Subcutaneous abdominal adipose tissue (tissue), 5 donors: ENCODE results near the gene ATP8B4.

Experiments
- H3K27ac ChIP-seq: one replicate; pipeline ENCODE4 v1.7.0; 2013; ENCODE audit warnings: low read depth, mild to moderate bottlenecking, inconsistent platforms, low read length, moderate library complexity
- H3K27me3 ChIP-seq, 5 donors: one replicate each; pipeline ENCODE4 v1.7.0; 2013; ENCODE audit warnings: low read length in 5 of 5, inconsistent platforms in 1 of 5; ENCODE audit not compliant: control insufficient read depth in 5 of 5, insufficient read depth in 4 of 5
- H3K36me3 ChIP-seq, 5 donors: one replicate each; pipeline ENCODE4 v1.7.0; 2013; ENCODE audit warnings: low read length in 5 of 5; ENCODE audit not compliant: control insufficient read depth in 5 of 5, insufficient read depth in 5 of 5
- H3K4me1 ChIP-seq, 5 donors: one replicate each; pipeline ENCODE4 v1.7.0; 2013; ENCODE audit warnings: low read length in 5 of 5, mild to moderate bottlenecking in 3 of 5, moderate library complexity in 1 of 5; ENCODE audit not compliant: control insufficient read depth in 5 of 5, insufficient read depth in 5 of 5
- H3K4me3 ChIP-seq, 5 donors: one replicate each; pipeline ENCODE4 v1.7.0; 2013; ENCODE audit warnings: low read length in 5 of 5, low read depth in 1 of 5
- H3K9ac ChIP-seq, 5 donors: one replicate each; pipeline ENCODE4 v1.7.0; 2013; ENCODE audit warnings: low read length in 5 of 5, mild to moderate bottlenecking in 4 of 5, moderate library complexity in 3 of 5
- H3K9me3 ChIP-seq, 5 donors: one replicate each; pipeline ENCODE4 v1.7.0; 2013; ENCODE audit warnings: low read length in 5 of 5; ENCODE audit not compliant: control insufficient read depth in 5 of 5
- donor health status: healthy.
- donor health status: healthy.
- donor health status: healthy.
- donor health status: healthy.
- donor health status: healthy.

Gene ATP8B4

GRCh38 chr15:49934487-49934886 is 184.5 kb downstream of the ATP8B4 start:
- H3K36me3 ChIP-seq, result peaks cover 0 to 4% (median 0%) of the 10 kb centered on the region in 5 donors

GRCh38 chr15:49927189-49927861 is 191.7 kb downstream of the ATP8B4 start:
- Histone ChIP-seq H3K9me3 (no peaks in the 10 kb centered on the region), H3K36me3 (no peaks in the 10 kb centered on the region), H3K9ac (no peak overlapping the region), H3K27me3 (no peaks in the 10 kb centered on the region), H3K27ac (no peak overlapping the region), H3K4me1 (peaks cover 0 to 5% (median 0%) of the 10 kb centered on the region in 5 donors), H3K4me3 (no peak overlapping the region)

More at GRCh38 chr15:49934487-49934886, 184.5 kb downstream of the ATP8B4 start:
- H3K4me1 ChIP-seq, result no peaks in the 10 kb centered on the region
- H3K27ac ChIP-seq, result no peak overlapping the region
- no peaks in the 10 kb centered on the region for H3K27me3 ChIP-seq
- H3K9ac ChIP-seq, result no peak overlapping the region
- H3K9me3 ChIP-seq, result no peaks in the 10 kb centered on the region
- no peak overlapping the region for H3K4me3 ChIP-seq

GRCh38 chr15:49926740-49927139 is 192.3 kb downstream of the ATP8B4 start:
- peaks cover 0 to 5% (median 0%) of the 10 kb centered on the region in 5 donors for H3K4me1 ChIP-seq
- H3K27ac ChIP-seq, result no peak overlapping the region

GRCh38 chr15:49923671-49924070 is 195.4 kb downstream of the ATP8B4 start:
- no peak overlapping the region for H3K4me3 ChIP-seq
- no peaks in the 10 kb centered on the region for H3K27me3 ChIP-seq
- H3K9me3 ChIP-seq, result no peaks in the 10 kb centered on the region
- H3K36me3 ChIP-seq, result no peaks in the 10 kb centered on the region
- peaks cover 0 to 10% (median 5%) of the 10 kb centered on the region in 5 donors for H3K4me1 ChIP-seq
- no peak overlapping the region for H3K27ac ChIP-seq
- no peak overlapping the region for H3K9ac ChIP-seq

More at GRCh38 chr15:49926740-49927139, 192.3 kb downstream of the ATP8B4 start:
- no peak overlapping the region for H3K9ac ChIP-seq
- H3K4me3 ChIP-seq, result no peak overlapping the region
- H3K36me3 ChIP-seq, result no peaks in the 10 kb centered on the region
- no peaks in the 10 kb centered on the region for H3K9me3 ChIP-seq
- no peaks in the 10 kb centered on the region for H3K27me3 ChIP-seq

- no peak overlapping the region for H3K4me3 ChIP-seq
- no peak overlapping the region for H3K27ac ChIP-seq
Observed at GRCh38 chr15:49919034-49919433, 200.0 kb downstream of the ATP8B4 start.

GRCh38 chr15:49918121-49918520 is 200.9 kb downstream of the ATP8B4 start:
- Histone ChIP-seq H3K9me3 (no peaks in the 10 kb centered on the region), H3K36me3 (no peaks in the 10 kb centered on the region), H3K27ac (peak overlapping the region; percentile 67), H3K4me3 (no peak overlapping the region), H3K4me1 (peaks cover 1 to 44% (median 20%) of the 10 kb centered on the region in 5 donors), H3K9ac (no peak overlapping the region), H3K27me3 (no peaks in the 10 kb centered on the region)

More at GRCh38 chr15:49919034-49919433, 200.0 kb downstream of the ATP8B4 start:
- peaks cover 1 to 42% (median 20%) of the 10 kb centered on the region in 5 donors for H3K4me1 ChIP-seq
- H3K36me3 ChIP-seq, result no peaks in the 10 kb centered on the region
- no peak overlapping the region for H3K9ac ChIP-seq
- no peaks in the 10 kb centered on the region for H3K9me3 ChIP-seq
- H3K27me3 ChIP-seq, result no peaks in the 10 kb centered on the region

GRCh38 chr15:49916998-49917397 is 202.0 kb downstream of the ATP8B4 start:
- H3K4me3 ChIP-seq, result peak overlapping the region in 4 of 5 donors; percentile 38 to 45 (median 39)
- H3K27ac ChIP-seq, result peak overlapping the region; percentile 67
- no peaks in the 10 kb centered on the region for H3K9me3 ChIP-seq

GRCh38 chr15:49915822-49916221 is 203.2 kb downstream of the ATP8B4 start:
- Histone ChIP-seq H3K27me3 (no peaks in the 10 kb centered on the region), H3K9ac (no peak overlapping the region), H3K27ac (peak overlapping the region; percentile 67), H3K4me3 (peak overlapping the region in 3 of 5 donors; percentile 38 to 45 (median 40)), H3K9me3 (peaks cover 0 to 2% (median 0%) of the 10 kb centered on the region in 5 donors), H3K4me1 (peaks cover 1 to 44% (median 20%) of the 10 kb centered on the region in 5 donors), H3K36me3 (no peaks in the 10 kb centered on the region)

More at GRCh38 chr15:49916998-49917397, 202.0 kb downstream of the ATP8B4 start:
- Histone ChIP-seq H3K36me3 (no peaks in the 10 kb centered on the region), H3K4me1 (peaks cover 1 to 44% (median 20%) of the 10 kb centered on the region in 5 donors), H3K9ac (peak overlapping the region in 2 of 5 donors; percentile 12 to 63), H3K27me3 (no peaks in the 10 kb centered on the region)

- Histone ChIP-seq H3K9me3 (peaks cover 0 to 8% (median 4%) of the 10 kb centered on the region in 5 donors), H3K4me3 (no peak overlapping the region), H3K36me3 (peaks cover 0 to 7% (median 0%) of the 10 kb centered on the region in 5 donors), H3K9ac (no peak overlapping the region), H3K27me3 (no peaks in the 10 kb centered on the region), H3K4me1 (peaks cover 0 to 18% (median 3%) of the 10 kb centered on the region in 5 donors), H3K27ac (no peak overlapping the region)
Observed at GRCh38 chr15:49908933-49909295, 210.1 kb downstream of the ATP8B4 start.

GRCh38 chr15:49908236-49908932 is 210.6 kb downstream of the ATP8B4 start:
- Histone ChIP-seq H3K4me3 (no peak overlapping the region), H3K36me3 (peaks cover 0 to 7% (median 0%) of the 10 kb centered on the region in 5 donors), H3K4me1 (peaks cover 0 to 20% (median 8%) of the 10 kb centered on the region in 5 donors), H3K9me3 (peaks cover 0 to 8% (median 4%) of the 10 kb centered on the region in 5 donors), H3K9ac (no peak overlapping the region), H3K27ac (no peak overlapping the region), H3K27me3 (no peaks in the 10 kb centered on the region)
